H1 (cell line): Measurements from ENCODE around the gene CCDC102A. TPM values are rescaled to one million over a fixed set of nuclear protein-coding genes. Genes with fewer than 3 reads are reported as not detected.

ENCODE experiments used
- BACH1 ChIP-seq: IDR thresholded peaks from 2 replicates; pipeline ENCODE4 v1.6.1; 2012; ENCODE audit warnings: low read length, improper control_type of control experiment
- BCL11A ChIP-seq, 2 experiments: IDR thresholded peaks; one replicate each; pipeline ENCODE4 v1.6.1; 2011; ENCODE audit warnings: low read depth in 2 of 2, low read length in 2 of 2, mild to moderate bottlenecking in 2 of 2
- BRCA1 ChIP-seq: IDR thresholded peaks from 2 replicates; pipeline ENCODE4 v1.6.1; 2012; ENCODE audit warnings: low read depth, low read length, improper control_type of control experiment
- CBX5 ChIP-seq: fragments of 300-800, 300-1000 bp; sonication (generic); IDR thresholded peaks from 2 replicates; pipeline ENCODE4 v1.7.1; 2016; ENCODE audit warnings: antibody characterized with exemption, low read length, low read depth
- CHD2 ChIP-seq: IDR thresholded peaks from 2 replicates; pipeline ENCODE4 v1.6.1; 2012; ENCODE audit warnings: low read length, improper control_type of control experiment
- EGR1 ChIP-seq: IDR thresholded peaks from 2 replicates; pipeline ENCODE4 v1.6.1; 2011; ENCODE audit warnings: low read depth, low read length, borderline replicate concordance
- FOSL1 ChIP-seq: IDR thresholded peaks from 2 replicates; pipeline ENCODE4 v1.6.1; 2011; ENCODE audit warnings: mild to moderate bottlenecking, low read depth, low read length, moderate library complexity; ENCODE audit not compliant: insufficient read depth
- GTF2F1 ChIP-seq: IDR thresholded peaks from 2 replicates; pipeline ENCODE4 v1.6.1; 2012; ENCODE audit warnings: low read depth, low read length, improper control_type of control experiment, borderline replicate concordance
- HDAC6 ChIP-seq: IDR thresholded peaks from one replicate; pipeline ENCODE4 v1.7.1; 2012; ENCODE audit warnings: low read depth, mild to moderate bottlenecking, inconsistent platforms, low read length, moderate library complexity
- JUN ChIP-seq: IDR thresholded peaks from 2 replicates; pipeline ENCODE4 v1.6.1; 2011; ENCODE audit warnings: low read depth, mild to moderate bottlenecking, improper control_type of control experiment, low read length
- NANOG ChIP-seq: IDR thresholded peaks from 2 replicates; pipeline ENCODE4 v1.6.1; 2011; ENCODE audit warnings: low read length, low read depth, mild to moderate bottlenecking, inconsistent platforms; ENCODE audit not compliant: insufficient read depth, poor library complexity, severe bottlenecking
- POLR2A ChIP-seq, 2 experiments: IDR thresholded peaks; 1 replicate in 1 of 2; 2 replicates in 1 of 2; pipeline ENCODE4 v1.6.1; 2011; ENCODE audit warnings: low read depth in 2 of 2, low read length in 2 of 2, mild to moderate bottlenecking in 2 of 2; ENCODE audit errors: control extremely low read depth in 1 of 2
- POLR2AphosphoS5 ChIP-seq: IDR thresholded peaks from 2 replicates; pipeline ENCODE4 v1.6.1; 2011; ENCODE audit warnings: low read depth, low read length
- RAD21 ChIP-seq, 2 experiments: IDR thresholded peaks in 1 of 2; conservative IDR thresholded peaks in 1 of 2; 2 replicates each; pipeline ENCODE4 v1.6.1; 2011; ENCODE audit warnings: low read depth in 2 of 2, low read length in 2 of 2, improper control_type of control experiment in 1 of 2, inconsistent platforms in 1 of 2, mild to moderate bottlenecking in 1 of 2, moderate library complexity in 1 of 2
- SAP30 ChIP-seq: fragments of 300-600 bp; sonication (generic); IDR thresholded peaks from 2 replicates; pipeline ENCODE4 v1.7.1; 2012; ENCODE audit warnings: low read length, moderate library complexity, mild to moderate bottlenecking, inconsistent platforms; ENCODE audit not compliant: insufficient read depth, insufficient replicate concordance
- SIN3A ChIP-seq, 2 experiments: IDR thresholded peaks in 1 of 2; conservative IDR thresholded peaks in 1 of 2; 2 replicates each; pipeline ENCODE4 v1.6.1; 2011 to 2012; ENCODE audit warnings: low read length in 2 of 2, improper control_type of control experiment in 1 of 2, low read depth in 1 of 2, mild to moderate bottlenecking in 1 of 2
- SIX5 ChIP-seq: IDR thresholded peaks from 2 replicates; pipeline ENCODE4 v1.6.1; 2011; ENCODE audit warnings: mild to moderate bottlenecking, low read depth, low read length
- TAF1 ChIP-seq: IDR thresholded peaks from 2 replicates; pipeline ENCODE4 v1.6.1; 2011; ENCODE audit warnings: mild to moderate bottlenecking, low read depth, low read length
- TBP ChIP-seq: IDR thresholded peaks from 2 replicates; pipeline ENCODE4 v1.6.1; 2011; ENCODE audit warnings: low read depth, low read length, improper control_type of control experiment
- TCF12 ChIP-seq: IDR thresholded peaks from 2 replicates; pipeline ENCODE4 v1.6.1; 2011; ENCODE audit warnings: low read depth, mild to moderate bottlenecking, low read length
- YY1 ChIP-seq: IDR thresholded peaks from 2 replicates; pipeline ENCODE4 v1.6.1; 2011; ENCODE audit warnings: low read depth, mild to moderate bottlenecking, low read length
- polyA plus RNA-seq, 7 experiments: library from polyadenylated mRNA; depleted of rRNA in 3 of 7; stranded (reverse) in 5 of 7; unstranded in 2 of 7; fragments of >200 nt in 5 of 7; fragments of 200-250 nt in 2 of 7; gene quantifications; 1 replicate in 5 of 7; 2 replicates in 1 of 7; 4 replicates in 1 of 7; pipeline versions ENCODE4 v1.2.1 to v1.2.3, GENCODE V29; 2011 to 2013; ENCODE audit warnings: missing spikeins in 2 of 7, mixed read lengths in 2 of 7
- total RNA-seq: library from RNA; stranded (reverse); fragmentation: NEBNext Ultra II Directional; extraction: Animal tissue kit (Norgen Biotek cat#: 25700); gene quantifications from 2 replicates; pipeline ENCODE4 v1.2.1, GENCODE V29; 2021
- TF ChIP-seq, protein P1 (sequence below), 3 experiments: IDR thresholded peaks; 1 replicate in 2 of 3; 2 replicates in 1 of 3; pipeline versions ENCODE4 v1.5.1 to v1.6.1; 2011; ENCODE audit warnings: low read length in 3 of 3, mild to moderate bottlenecking in 3 of 3, inconsistent platforms in 2 of 3, low read depth in 1 of 3, moderate library complexity in 1 of 3; ENCODE audit not compliant: insufficient read depth in 1 of 3; ENCODE audit errors: control extremely low read depth in 1 of 3

Gene CCDC102A
- total and polyA plus RNA-seq, 2 of the 8 experiments (the other 6 are each of a cell fraction or from before 2014, with no cell fraction given), result 4.0 to 7.5 TPM

DNA sequence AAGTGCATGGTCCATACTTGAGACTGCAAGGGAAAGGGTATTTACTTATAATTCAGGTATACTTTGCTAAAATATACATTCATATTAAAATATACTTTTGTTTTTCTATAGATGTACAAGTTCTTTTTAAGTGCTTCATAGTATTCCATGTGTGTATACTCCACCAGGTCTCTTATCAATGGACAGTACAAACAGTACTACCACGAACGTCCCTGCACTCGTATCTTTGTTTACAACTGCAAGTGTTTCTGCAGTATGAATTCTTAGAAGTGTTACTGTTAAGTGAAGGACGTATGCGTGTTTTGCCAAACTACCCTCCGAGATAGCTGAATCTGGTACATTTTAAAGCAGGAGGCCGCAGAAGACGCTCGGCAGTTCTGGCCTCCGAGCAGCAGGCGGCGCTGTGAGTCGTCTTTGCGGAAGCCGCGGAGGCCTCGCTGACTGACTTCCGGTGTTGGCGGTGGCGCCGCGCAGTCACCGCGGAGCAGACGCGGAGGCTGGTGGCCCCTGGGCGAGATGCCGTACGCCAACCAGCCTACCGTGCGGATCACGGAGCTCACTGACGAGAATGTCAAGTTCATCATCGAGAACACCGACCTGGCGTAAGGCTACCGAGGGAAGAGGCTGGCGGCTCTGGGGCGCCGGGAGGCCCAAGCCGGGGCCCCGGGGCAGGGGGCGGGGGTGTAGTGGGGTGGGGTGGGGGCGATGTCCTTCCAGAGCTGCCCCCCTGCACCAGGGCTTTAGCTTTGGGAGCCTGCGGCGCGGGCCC is 74.0 kb downstream of the CCDC102A start, which contains the start of gene POLR2C (continued):
- TF ChIP-seq SAP30 (no peak), TAF1 (peak; percentile 98), SIX5 (no peak), BCL11A (IDR thresholded peaks at IDR 0.05; ENCODE audit: low read depth in 2 of 2, low read length in 2 of 2) (no peak), BRCA1 (no peak), JUN (no peak), CHD2 (peak; percentile 64; the same call in 1 of the 2 replicates), FOSL1 (no peak), CBX5 (no peak), HDAC6 (no peak), POLR2AphosphoS5 (peak; percentile 99), SIN3A (conservative IDR thresholded peaks at IDR 0.05 in 1 of 2, IDR thresholded peaks at IDR 0.05 in 1 of 2; ENCODE audit: low read depth in 1 of 2, low read length in 2 of 2) (peak; percentile 71 to 89; a peak in 3 of 4 replicates), TBP (peak; percentile 95), BACH1 (no peak), GTF2F1 (no peak), RAD21 (IDR thresholded peaks at IDR 0.05 in 1 of 2, conservative IDR thresholded peaks at IDR 0.05 in 1 of 2; ENCODE audit: low read depth in 2 of 2, low read length in 2 of 2) (peak; percentile 27 to 55; a peak in 3 of 4 replicates), YY1 (peak; percentile 42; the same call in 1 of the 2 replicates), POLR2A (IDR thresholded peaks at IDR 0.05; ENCODE audit: control extremely low read depth in 1 of 2, low read depth in 2 of 2, low read length in 2 of 2) (peak; percentile 96 to 97), EGR1 (peak; percentile 92), TCF12 (0 out of 2 replicates have a peak, but pooled peaks have one; percentile 45), NANOG (no peak)
- TF ChIP-seq, protein P1, sequence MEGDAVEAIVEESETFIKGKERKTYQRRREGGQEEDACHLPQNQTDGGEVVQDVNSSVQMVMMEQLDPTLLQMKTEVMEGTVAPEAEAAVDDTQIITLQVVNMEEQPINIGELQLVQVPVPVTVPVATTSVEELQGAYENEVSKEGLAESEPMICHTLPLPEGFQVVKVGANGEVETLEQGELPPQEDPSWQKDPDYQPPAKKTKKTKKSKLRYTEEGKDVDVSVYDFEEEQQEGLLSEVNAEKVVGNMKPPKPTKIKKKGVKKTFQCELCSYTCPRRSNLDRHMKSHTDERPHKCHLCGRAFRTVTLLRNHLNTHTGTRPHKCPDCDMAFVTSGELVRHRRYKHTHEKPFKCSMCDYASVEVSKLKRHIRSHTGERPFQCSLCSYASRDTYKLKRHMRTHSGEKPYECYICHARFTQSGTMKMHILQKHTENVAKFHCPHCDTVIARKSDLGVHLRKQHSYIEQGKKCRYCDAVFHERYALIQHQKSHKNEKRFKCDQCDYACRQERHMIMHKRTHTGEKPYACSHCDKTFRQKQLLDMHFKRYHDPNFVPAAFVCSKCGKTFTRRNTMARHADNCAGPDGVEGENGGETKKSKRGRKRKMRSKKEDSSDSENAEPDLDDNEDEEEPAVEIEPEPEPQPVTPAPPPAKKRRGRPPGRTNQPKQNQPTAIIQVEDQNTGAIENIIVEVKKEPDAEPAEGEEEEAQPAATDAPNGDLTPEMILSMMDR (IDR thresholded peaks at IDR 0.05; ENCODE audit: control extremely low read depth in 1 of 3, insufficient read depth in 1 of 3, low read depth in 1 of 3, low read length in 3 of 3), result peak; percentile 86 to 97 (median 94)
